CD4-positive, alpha-beta T cell (primary cell): ENCODE measurements around the gene TTC28. TPM values are rescaled to one million over a fixed set of nuclear protein-coding genes. Genes with fewer than 3 reads are reported as not detected.

Experiments used
- ATAC-seq: fragments of 200-7000 bp; cut with Tn5 transposase; one replicate; pipeline ENCODE4 v1.10.0; 2022; ENCODE audit warnings: mild to moderate bottlenecking; ENCODE audit not compliant: poor library complexity
- CTCF ChIA-PET: fragments of 350-600 bp; sonication (Branson Sonifier 250); formaldehyde crosslinking; loops from one replicate; lab custom pipeline; 2021; ENCODE audit warnings: antibody characterized with exemption, inconsistent platforms; lab: Charles Lee
- POLR2A ChIA-PET: fragments of 350-600 bp; sonication (Branson Sonifier 250); formaldehyde crosslinking; loops from one replicate; lab custom pipeline; 2021; ENCODE audit warnings: antibody characterized with exemption, inconsistent platforms; lab: Charles Lee
- DNase-seq, 14 experiments: peaks; one replicate each; pipeline ENCODE4 v3.0.0-alpha.2; 2013 to 2020; ENCODE audit warnings: mixed read lengths in 2 of 14
- H3K27ac ChIP-seq, 2 donors: one replicate each; pipeline versions ENCODE4 v1.5.1 to v1.7.0; 2013; ENCODE audit warnings: low read length in 2 of 2, low read depth in 1 of 2, mild to moderate bottlenecking in 1 of 2
- H3K27me3 ChIP-seq, 2 experiments: 1 replicate in 1 of 2; 2 replicates in 1 of 2; pipeline versions ENCODE4 v1.6.1 to v1.7.0; 2013; ENCODE audit warnings: low read length in 2 of 2, control low read depth in 1 of 2, mild to moderate bottlenecking in 1 of 2, moderate library complexity in 1 of 2; ENCODE audit not compliant: insufficient read depth in 2 of 2, control insufficient read depth in 1 of 2
- H3K36me3 ChIP-seq: one replicate; pipeline ENCODE4 v1.6.1; 2013; ENCODE audit warnings: low read length, control low read depth; ENCODE audit not compliant: insufficient read depth
- H3K4me1 ChIP-seq: one replicate; pipeline ENCODE4 v1.6.1; 2013; ENCODE audit warnings: low read length, control low read depth; ENCODE audit not compliant: insufficient read depth
- H3K4me3 ChIP-seq: one replicate; pipeline ENCODE4 v1.5.1; 2013; ENCODE audit warnings: mild to moderate bottlenecking, low read length, moderate library complexity
- H3K9me3 ChIP-seq, 2 experiments: 1 replicate in 1 of 2; 2 replicates in 1 of 2; pipeline versions ENCODE4 v1.6.1 to v1.7.0; 2013; ENCODE audit warnings: low read length in 2 of 2, mild to moderate bottlenecking in 2 of 2, control low read depth in 1 of 2, moderate library complexity in 1 of 2; ENCODE audit not compliant: control insufficient read depth in 1 of 2, insufficient read depth in 1 of 2
- H3K27ac Mint-ChIP-seq: one replicate; pipeline ENCODE4 v1.8.0; 2020; ENCODE audit warnings: mixed read lengths
- H3K27me3 Mint-ChIP-seq: one replicate; pipeline ENCODE4 v1.8.0; 2021; ENCODE audit warnings: mixed read lengths
- H3K36me3 Mint-ChIP-seq: one replicate; pipeline ENCODE4 v1.8.0; 2021; ENCODE audit warnings: low read depth, mixed read lengths
- H3K4me1 Mint-ChIP-seq: one replicate; pipeline ENCODE4 v1.8.0; 2021; ENCODE audit warnings: low read depth, mixed read lengths
- H3K4me3 Mint-ChIP-seq: one replicate; pipeline ENCODE4 v1.8.0; 2020; ENCODE audit warnings: mild to moderate bottlenecking, mixed read lengths
- H3K9me3 Mint-ChIP-seq: one replicate; pipeline ENCODE4 v1.8.0; 2020; ENCODE audit warnings: mixed read lengths
- CTCF ChIP-seq: fragments of 200-600 bp; IDR thresholded peaks from one replicate; pipeline ENCODE4 v1.8.0; 2022; ENCODE audit warnings: antibody characterized with exemption, mild to moderate bottlenecking
- intact Hi-C, 2 experiments: fragments of 100-400 bp; cut with DNase I in 1 of 2; cut with micrococcal nuclease in 1 of 2; formaldehyde crosslinking; loops; one replicate each; pipeline versions ENCODE4 v1.15.1 to v1.9.0; 2023 to 2025; cut with DNase I, micrococcal nuclease
- total RNA-seq, 174 experiments: library from RNA in 2 of 174; stranded (reverse) in 2 of 174; gene quantifications; one replicate each; pipeline ENCODE4 v1.2.3 and lab custom pipeline; 2021 to 2026

Gene TTC28
- total RNA-seq, 2 experiments from 2014 or later, result 4.6 to 5.7 TPM

- no peaks in the 10 kb centered on the region for H3K27me3 ChIP-seq
- CTCF ChIA-PET, result no interaction called here
- no peak overlapping the region for H3K27ac ChIP-seq
Measured at GRCh38 chr22:28025866-28026575, 653.6 kb downstream of the TTC28 start.

DNA sequence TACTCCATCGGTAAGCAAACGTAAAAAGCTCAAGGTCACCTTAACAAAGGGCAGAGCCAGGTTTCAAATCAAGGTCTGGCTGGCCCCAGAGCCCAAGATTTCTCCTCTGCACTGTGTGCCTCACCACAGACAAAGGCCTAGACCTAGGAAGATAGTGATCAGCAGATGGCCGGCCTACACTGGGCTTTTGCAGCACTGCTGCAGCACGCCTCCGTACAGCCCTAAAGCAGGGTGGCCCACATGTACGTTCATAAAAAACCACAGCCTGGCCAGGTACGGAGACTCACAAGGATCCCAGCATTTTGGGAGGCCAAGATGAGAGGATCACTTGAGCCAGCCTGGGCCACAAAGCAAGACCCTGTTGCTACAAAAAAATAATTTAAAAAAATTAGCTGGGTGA is 654.3 kb downstream of the TTC28 start:
- Histone ChIP-seq H3K36me3 (no peaks in the 10 kb centered on the region), H3K4me3 (no peak overlapping the region), H3K9me3 (no peaks in the 10 kb centered on the region), H3K27ac (no peak overlapping the region), H3K4me1 (peaks cover under 1% of the 10 kb centered on the region), H3K27me3 (no peaks in the 10 kb centered on the region)
- CTCF ChIA-PET, result no interaction called here
- Mint-ChIP-seq H3K9me3 (no peaks in the 10 kb centered on the region), H3K4me3 (no peak overlapping the region), H3K27me3 (no peaks in the 10 kb centered on the region), H3K4me1 (no peaks in the 10 kb centered on the region), H3K36me3 (no peaks in the 10 kb centered on the region), H3K27ac (no peak overlapping the region)
- no peak for ATAC-seq
- intact Hi-C loops, result loop anchor here in 1 of 2 experiments (10.0 kb wide), 2 partner anchors 809 to 1019 kb away; no protein-coding TSS in a partner anchor
- peak in 1 of 14 experiments; percentile 14 for DNase-seq
- POLR2A ChIA-PET, result no interaction called here
- TF ChIP-seq CTCF, result no peak

More at GRCh38 chr22:28025866-28026575, 653.6 kb downstream of the TTC28 start:
- DNase-seq (peak in 1 of 14 experiments; percentile 21), ATAC-seq (no peak)
- H3K9me3 Mint-ChIP-seq, result no peaks in the 10 kb centered on the region
- H3K27me3 Mint-ChIP-seq, result no peaks in the 10 kb centered on the region
- no peak overlapping the region for H3K27ac Mint-ChIP-seq
- Histone ChIP-seq H3K9me3 (no peaks in the 10 kb centered on the region), H3K4me3 (no peak overlapping the region), H3K36me3 (no peaks in the 10 kb centered on the region), H3K4me1 (no peaks in the 10 kb centered on the region)
- intact Hi-C loops, result loop anchor here in 1 of 2 experiments (10.0 kb wide), 2 partner anchors 809 to 1019 kb away; no protein-coding TSS in a partner anchor
- TF ChIP-seq CTCF, result no peak
- POLR2A ChIA-PET, result no interaction called here
- H3K36me3 Mint-ChIP-seq, result no peaks in the 10 kb centered on the region
- no peak overlapping the region for H3K4me3 Mint-ChIP-seq
- H3K4me1 Mint-ChIP-seq, result no peaks in the 10 kb centered on the region

DNA sequence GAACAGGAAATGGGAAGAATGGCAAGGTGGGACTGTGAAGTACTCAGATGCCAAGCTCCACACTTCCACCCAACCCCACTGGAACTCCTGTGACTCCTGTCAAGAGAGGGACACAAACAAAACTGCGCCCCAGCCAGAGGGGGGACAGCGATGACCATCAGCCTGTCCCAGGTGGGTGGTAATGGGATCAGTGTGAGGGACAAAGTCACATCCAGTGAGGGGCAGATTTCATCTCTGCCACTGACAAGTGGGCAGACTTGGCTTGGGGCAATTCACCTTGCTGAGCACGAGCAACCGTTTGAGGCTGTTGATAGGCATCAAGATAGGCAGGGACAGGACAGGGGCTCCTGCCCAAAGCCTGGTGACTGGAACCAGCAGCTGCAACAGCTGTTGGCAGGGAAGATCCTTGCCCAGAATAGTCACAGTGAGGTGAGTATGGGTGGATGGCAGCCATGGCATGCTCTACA is 655.2 kb downstream of the TTC28 start:
- intact Hi-C loops, result loop anchor here in 1 of 2 experiments (10.0 kb wide), 2 partner anchors 810 to 1020 kb away; no protein-coding TSS in a partner anchor
- no peak overlapping the region for H3K4me3 Mint-ChIP-seq

More for the DNA sequence above, 655.2 kb downstream of the TTC28 start:
- no peaks in the 10 kb centered on the region for H3K27me3 ChIP-seq
- ChIA-PET POLR2A (no interaction called here), CTCF (no interaction called here)
- Mint-ChIP-seq H3K4me1 (no peaks in the 10 kb centered on the region), H3K27ac (no peak overlapping the region), H3K9me3 (no peaks in the 10 kb centered on the region), H3K36me3 (no peaks in the 10 kb centered on the region), H3K27me3 (no peaks in the 10 kb centered on the region)
- H3K9me3 ChIP-seq, result no peaks in the 10 kb centered on the region
- DNase-seq (peak in 1 of 14 experiments; percentile 19), ATAC-seq (no peak)
- no peak for TF ChIP-seq CTCF
- no peaks in the 10 kb centered on the region for H3K36me3 ChIP-seq
- H3K4me1 ChIP-seq, result peaks cover 6% of the 10 kb centered on the region
- no peak overlapping the region for H3K27ac ChIP-seq
- H3K4me3 ChIP-seq, result no peak overlapping the region
